GM18873 (cell line): ENCODE data around the gene CHGA.

Experiments used
- ATAC-seq: cut with Tn5 transposase; IDR thresholded peaks from one replicate; pipeline ENCODE4 v1.9.1; 2021; ENCODE audit warnings: mild to moderate bottlenecking, moderate library complexity, moderate number of reproducible peaks; ENCODE audit not compliant: unreplicated experiment, low FRiP score

The CHGA gene

GRCh38 chr14:92922883-92923743, at the start of gene CHGA:
Gene CHGA, plus strand, starts transcription at chr14:92923150. Its CDS starts 210 bp downstream, at chr14:92923360.
- ATAC-seq = no peak

GRCh38 chr14:92874962-92875661, 47.8 kb upstream of the CHGA start:
- ATAC-seq = no peak

- ATAC-seq = no peak
Measured at GRCh38 chr14:92877757-92878431, 45.1 kb upstream of the CHGA start.

GRCh38 chr14:92880351-92880750, 42.6 kb upstream of the CHGA start:
- ATAC-seq = no peak

- no peak for ATAC-seq
Measured at GRCh38 chr14:92880851-92881250, 42.1 kb upstream of the CHGA start.

- ATAC-seq = no peak
Measured at GRCh38 chr14:92883066-92883465, 39.9 kb upstream of the CHGA start.

- no peak for ATAC-seq
Measured at GRCh38 chr14:92884410-92884809, 38.5 kb upstream of the CHGA start.

GRCh38 chr14:92885279-92886061, 37.5 kb upstream of the CHGA start:
- ATAC-seq = no peak

GRCh38 chr14:92886337-92886736, 36.6 kb upstream of the CHGA start:
- ATAC-seq = no peak

GRCh38 chr14:92887157-92887556, 35.8 kb upstream of the CHGA start:
- ATAC-seq = no peak

GRCh38 chr14:92888896-92889295, 34.1 kb upstream of the CHGA start:
- ATAC-seq = no peak

- no peak for ATAC-seq
Measured at GRCh38 chr14:92890830-92891588, 31.9 kb upstream of the CHGA start.

GRCh38 chr14:92892589-92892988, 30.4 kb upstream of the CHGA start:
- ATAC-seq = no peak

- ATAC-seq = no peak
Measured at GRCh38 chr14:92895352-92895878, 27.5 kb upstream of the CHGA start.

- ATAC-seq = no peak
Measured at GRCh38 chr14:92897922-92898565, 24.9 kb upstream of the CHGA start.

- no peak for ATAC-seq
Measured at GRCh38 chr14:92898566-92899131, 24.3 kb upstream of the CHGA start.

GRCh38 chr14:92900660-92901059, 22.3 kb upstream of the CHGA start:
- ATAC-seq = no peak

- ATAC-seq = no peak
Measured at GRCh38 chr14:92902191-92902590, 20.8 kb upstream of the CHGA start.

- no peak for ATAC-seq
Measured at GRCh38 chr14:92902726-92903125, 20.2 kb upstream of the CHGA start.
